Measurements from ENCODE around the gene WDR45B. TPM values are rescaled to one million over a fixed set of nuclear protein-coding genes. Genes with fewer than 3 reads are reported as not detected.

The WDR45B gene
- total and polyA plus RNA-seq, 9 donors = 51.9 to 71.6 (median 62.2) TPM

DNA sequence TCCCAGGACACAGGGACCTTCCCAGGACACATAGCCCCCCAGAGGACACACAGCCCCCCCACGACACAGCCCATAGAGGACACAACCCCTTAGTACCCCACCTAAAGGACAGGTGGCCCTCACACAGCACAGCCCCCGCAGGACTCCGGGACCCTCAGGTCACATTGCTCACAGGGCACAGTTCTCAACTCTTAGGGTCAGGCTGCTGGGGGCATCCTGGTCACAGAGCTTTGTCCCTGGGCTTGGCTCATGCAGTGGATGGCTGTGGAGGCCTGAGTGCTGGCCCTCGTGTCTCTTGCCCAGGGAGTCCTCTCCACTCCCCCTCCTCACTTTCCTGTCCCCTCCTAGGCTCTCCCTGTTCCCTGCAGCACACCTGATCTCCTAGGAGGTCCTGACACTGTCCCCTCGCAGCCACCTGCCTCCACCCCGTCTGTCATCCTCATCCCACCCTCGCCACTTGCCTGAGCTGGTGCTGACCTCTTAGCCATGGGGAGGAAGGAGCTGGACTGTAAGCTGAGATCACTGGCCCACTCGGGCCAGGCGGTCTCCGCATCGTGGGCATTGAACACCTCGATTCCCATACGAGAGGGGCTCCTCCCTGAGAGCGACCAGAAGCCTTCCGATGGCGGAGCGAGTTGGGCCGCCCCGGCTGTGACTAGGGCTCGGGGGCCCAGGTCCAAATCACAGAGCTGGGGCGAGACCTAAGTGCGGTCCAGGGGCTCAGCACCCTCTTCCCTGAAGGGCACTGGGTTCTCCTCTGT lies 1.4 kb upstream of the WDR45B start:
- no peak overlapping the region for H3K27ac ChIP-seq (ENCODE audit: low read length)
- peaks cover 7% of the 10 kb centered on the region for H3K36me3 ChIP-seq (ENCODE audit: control insufficient read depth, insufficient read depth, low read length)
- H3K4me3 ChIP-seq (ENCODE audit: low read length) = no peak overlapping the region
- WGBS (ENCODE audit: insufficient coverage) = 81% methylated on average over 18 of the region's 22 CpGs
- no peaks in the 10 kb centered on the region for H3K27me3 ChIP-seq (ENCODE audit: control insufficient read depth, insufficient read depth, low read length)
- H3K9me3 ChIP-seq (replicated peaks; ENCODE audit: control insufficient read depth, low read depth, low read length) = no peaks in the 10 kb centered on the region
- peak; percentile 40 for DNase-seq
- peaks cover 20% of the 10 kb centered on the region for H3K4me1 ChIP-seq (ENCODE audit: control insufficient read depth, insufficient read depth, low read length)

DNA sequence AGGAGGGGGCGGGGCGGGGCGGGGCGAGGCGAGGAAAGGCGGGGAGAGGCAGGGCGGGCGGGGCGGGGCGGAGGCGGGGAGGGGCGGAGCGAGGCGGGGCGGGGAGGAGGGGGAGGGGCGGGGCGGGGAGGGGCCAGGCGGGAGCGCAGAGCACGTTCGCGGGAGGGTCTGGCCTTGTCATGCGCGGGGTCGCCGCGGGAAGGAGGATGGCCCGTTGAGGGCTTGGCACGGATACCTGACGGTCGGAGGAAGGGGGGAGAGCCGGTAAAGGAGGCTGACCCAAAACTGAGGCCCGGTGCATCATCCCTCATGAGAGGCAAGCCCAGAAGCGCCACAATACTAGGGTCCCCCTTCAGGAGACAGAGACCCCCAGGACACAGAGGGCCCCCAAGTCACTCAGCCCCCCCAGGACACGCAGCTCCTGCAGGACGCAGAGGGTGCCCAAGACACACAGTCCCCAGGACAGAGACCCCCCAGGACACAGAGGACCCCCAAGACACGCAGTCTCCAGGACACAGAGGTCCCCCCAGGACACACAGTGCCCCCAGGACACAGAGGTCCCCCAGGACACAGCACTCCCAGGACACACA lies 593 bp upstream of the WDR45B start:
- Histone ChIP-seq H3K4me1 (ENCODE audit: control insufficient read depth, insufficient read depth, low read length) (peaks cover 20% of the 10 kb centered on the region), H3K36me3 (ENCODE audit: control insufficient read depth, insufficient read depth, low read length) (peaks cover 11% of the 10 kb centered on the region), H3K9me3 (replicated peaks; ENCODE audit: control insufficient read depth, low read depth, low read length) (no peaks in the 10 kb centered on the region), H3K27me3 (ENCODE audit: control insufficient read depth, insufficient read depth, low read length) (no peaks in the 10 kb centered on the region), H3K4me3 (ENCODE audit: low read length) (peak overlapping the region; percentile 37), H3K27ac (ENCODE audit: low read length) (peak overlapping the region; percentile 84)
- peak; percentile 71 for DNase-seq
- 4% methylated on average over 10 of the region's 37 CpGs for WGBS (ENCODE audit: insufficient coverage)

DNA sequence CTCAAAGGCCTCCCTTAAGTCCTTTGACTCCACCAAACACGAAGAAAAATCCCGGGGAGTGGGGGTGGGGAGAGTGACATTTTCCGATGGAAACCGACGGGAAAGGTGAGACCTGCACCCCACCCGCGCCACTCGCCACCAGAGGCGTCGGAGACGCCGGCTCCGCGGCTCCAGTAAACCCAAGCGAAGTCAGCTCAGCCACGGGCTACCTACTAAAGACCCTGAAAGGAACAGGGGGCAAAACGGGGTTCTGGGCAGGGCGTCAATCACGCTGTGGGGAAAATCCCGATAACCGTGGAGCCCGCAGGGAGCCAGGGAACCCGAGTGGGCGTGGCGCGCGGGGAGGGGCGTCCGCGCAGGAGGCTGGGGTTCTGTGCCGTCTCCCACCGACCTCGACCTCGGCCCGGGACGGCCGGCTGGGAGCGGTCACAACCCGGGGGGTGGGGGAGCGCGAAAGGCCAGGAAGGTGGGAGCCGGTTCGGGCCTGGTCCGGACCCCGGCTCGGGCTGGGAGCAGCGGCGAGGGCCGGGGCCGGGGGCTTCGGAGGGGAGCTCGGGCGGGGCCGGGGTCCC lies 565 bp downstream of the WDR45B start:
- Histone ChIP-seq H3K9me3 (replicated peaks; ENCODE audit: control insufficient read depth, low read depth, low read length) (no peaks in the 10 kb centered on the region), H3K4me1 (ENCODE audit: control insufficient read depth, insufficient read depth, low read length) (peaks cover 20% of the 10 kb centered on the region), H3K4me3 (ENCODE audit: low read length) (peak overlapping the region; percentile 90), H3K36me3 (ENCODE audit: control insufficient read depth, insufficient read depth, low read length) (peaks cover 19% of the 10 kb centered on the region), H3K27ac (ENCODE audit: low read length) (peak overlapping the region; percentile 93), H3K27me3 (ENCODE audit: control insufficient read depth, insufficient read depth, low read length) (no peaks in the 10 kb centered on the region)
- peak; percentile 54 for DNase-seq
- WGBS (ENCODE audit: insufficient coverage) = under 1% methylated on average over 52 of the region's 54 CpGs

DNA sequence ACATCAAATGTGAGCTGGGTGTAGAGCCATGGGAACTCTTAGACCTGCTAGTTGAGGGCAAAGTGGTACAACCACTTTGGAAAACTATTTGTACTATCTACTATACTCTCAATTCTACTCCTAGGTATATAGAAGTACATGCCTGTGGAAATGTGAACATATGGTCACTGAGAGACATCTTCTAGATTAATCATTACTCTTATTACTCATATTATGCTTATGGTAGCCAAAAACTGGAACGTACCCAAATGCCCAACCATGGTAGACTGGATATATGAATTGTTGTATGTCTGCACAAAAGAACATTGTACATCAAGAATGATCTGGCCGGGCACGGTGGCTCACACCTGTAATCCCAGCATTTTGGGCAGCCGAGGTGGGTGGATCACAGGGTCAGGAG lies 2.7 kb downstream of the WDR45B start:
- Histone ChIP-seq H3K27me3 (ENCODE audit: control insufficient read depth, insufficient read depth, low read length) (no peaks in the 10 kb centered on the region), H3K36me3 (ENCODE audit: control insufficient read depth, insufficient read depth, low read length) (peaks cover 31% of the 10 kb centered on the region), H3K27ac (ENCODE audit: low read length) (no peak overlapping the region), H3K4me3 (ENCODE audit: low read length) (no peak overlapping the region), H3K4me1 (ENCODE audit: control insufficient read depth, insufficient read depth, low read length) (peaks cover 20% of the 10 kb centered on the region), H3K9me3 (replicated peaks; ENCODE audit: control insufficient read depth, low read depth, low read length) (no peaks in the 10 kb centered on the region)
- DNase-seq = no peak
- WGBS (ENCODE audit: insufficient coverage) = 91% methylated on average over 3 of the region's 4 CpGs

DNA sequence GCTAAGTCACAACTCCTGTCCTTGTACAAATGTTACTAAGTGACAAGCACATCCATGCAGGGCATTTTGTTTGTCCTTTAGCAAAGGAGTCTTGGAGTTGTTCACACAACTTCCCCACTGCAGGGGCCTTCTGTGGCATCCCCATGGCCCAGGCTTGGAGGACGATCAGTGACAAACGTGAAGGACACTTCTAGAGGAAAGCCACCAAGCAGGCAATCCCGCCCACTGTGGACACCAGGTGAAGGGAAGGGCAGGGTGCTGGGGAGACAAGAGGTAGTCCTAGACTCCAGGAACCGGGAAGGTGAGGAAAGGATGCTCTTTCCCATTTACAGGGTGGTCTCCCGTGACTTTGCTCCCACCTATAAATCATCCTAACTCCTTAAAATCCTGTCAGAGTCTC lies 4.1 kb downstream of the WDR45B start:
- Histone ChIP-seq H3K4me3 (ENCODE audit: low read length) (no peak overlapping the region), H3K36me3 (ENCODE audit: control insufficient read depth, insufficient read depth, low read length) (peaks cover 45% of the 10 kb centered on the region), H3K27me3 (ENCODE audit: control insufficient read depth, insufficient read depth, low read length) (no peaks in the 10 kb centered on the region), H3K27ac (ENCODE audit: low read length) (no peak overlapping the region), H3K9me3 (replicated peaks; ENCODE audit: control insufficient read depth, low read depth, low read length) (no peaks in the 10 kb centered on the region), H3K4me1 (ENCODE audit: control insufficient read depth, insufficient read depth, low read length) (peaks cover 16% of the 10 kb centered on the region)
- DNase-seq = no peak
- 80% methylated on average over 2 of the region's 5 CpGs for WGBS (ENCODE audit: insufficient coverage)

DNA sequence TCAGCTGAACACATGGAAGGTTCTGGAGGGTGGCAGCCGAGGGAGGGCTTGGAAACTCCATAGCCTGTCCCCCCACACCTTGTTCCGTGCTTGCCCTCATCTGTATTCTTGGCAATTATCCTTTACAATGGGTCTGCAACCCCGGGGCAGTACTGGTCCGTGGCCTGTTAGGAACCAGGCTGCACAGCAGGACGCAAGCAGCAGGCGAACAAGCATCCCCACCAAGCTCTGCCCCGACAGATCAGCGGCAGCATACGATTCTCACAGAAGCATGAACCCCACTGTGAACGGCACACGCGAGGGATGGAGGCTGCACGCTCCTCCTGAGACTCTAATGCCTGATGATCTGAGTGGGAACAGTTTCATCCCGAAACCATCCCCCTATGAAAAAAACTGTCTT lies 6.2 kb downstream of the WDR45B start:
- Histone ChIP-seq H3K9me3 (replicated peaks; ENCODE audit: control insufficient read depth, low read depth, low read length) (no peaks in the 10 kb centered on the region), H3K36me3 (ENCODE audit: control insufficient read depth, insufficient read depth, low read length) (peaks cover 55% of the 10 kb centered on the region), H3K4me1 (ENCODE audit: control insufficient read depth, insufficient read depth, low read length) (peaks cover 5% of the 10 kb centered on the region), H3K27ac (ENCODE audit: low read length) (no peak overlapping the region), H3K27me3 (ENCODE audit: control insufficient read depth, insufficient read depth, low read length) (no peaks in the 10 kb centered on the region), H3K4me3 (ENCODE audit: low read length) (no peak overlapping the region)
- 89% methylated on average over 10 of the region's 14 CpGs for WGBS (ENCODE audit: insufficient coverage)
- DNase-seq = no peak

GRCh38 chr17:82640036-82640435 lies 8.2 kb downstream of the WDR45B start:
- 94% methylated on average over 5 of the region's 5 CpGs for WGBS (ENCODE audit: insufficient coverage)
- Histone ChIP-seq H3K4me3 (ENCODE audit: low read length) (no peak overlapping the region), H3K27ac (ENCODE audit: low read length) (no peak overlapping the region), H3K4me1 (ENCODE audit: control insufficient read depth, insufficient read depth, low read length) (no peaks in the 10 kb centered on the region), H3K36me3 (ENCODE audit: control insufficient read depth, insufficient read depth, low read length) (peaks cover 56% of the 10 kb centered on the region), H3K27me3 (ENCODE audit: control insufficient read depth, insufficient read depth, low read length) (no peaks in the 10 kb centered on the region), H3K9me3 (replicated peaks; ENCODE audit: control insufficient read depth, low read depth, low read length) (no peaks in the 10 kb centered on the region)
- no peak for DNase-seq

- Histone ChIP-seq H3K4me1 (ENCODE audit: control insufficient read depth, insufficient read depth, low read length) (no peaks in the 10 kb centered on the region), H3K4me3 (ENCODE audit: low read length) (no peak overlapping the region), H3K27me3 (ENCODE audit: control insufficient read depth, insufficient read depth, low read length) (no peaks in the 10 kb centered on the region), H3K9me3 (replicated peaks; ENCODE audit: control insufficient read depth, low read depth, low read length) (no peaks in the 10 kb centered on the region), H3K36me3 (ENCODE audit: control insufficient read depth, insufficient read depth, low read length) (peaks cover 56% of the 10 kb centered on the region), H3K27ac (ENCODE audit: low read length) (no peak overlapping the region)
- DNase-seq = no peak
- WGBS (ENCODE audit: insufficient coverage) = 81% methylated on average over 11 of the region's 14 CpGs
Observed at GRCh38 chr17:82639628-82640027, 8.6 kb downstream of the WDR45B start.

DNA sequence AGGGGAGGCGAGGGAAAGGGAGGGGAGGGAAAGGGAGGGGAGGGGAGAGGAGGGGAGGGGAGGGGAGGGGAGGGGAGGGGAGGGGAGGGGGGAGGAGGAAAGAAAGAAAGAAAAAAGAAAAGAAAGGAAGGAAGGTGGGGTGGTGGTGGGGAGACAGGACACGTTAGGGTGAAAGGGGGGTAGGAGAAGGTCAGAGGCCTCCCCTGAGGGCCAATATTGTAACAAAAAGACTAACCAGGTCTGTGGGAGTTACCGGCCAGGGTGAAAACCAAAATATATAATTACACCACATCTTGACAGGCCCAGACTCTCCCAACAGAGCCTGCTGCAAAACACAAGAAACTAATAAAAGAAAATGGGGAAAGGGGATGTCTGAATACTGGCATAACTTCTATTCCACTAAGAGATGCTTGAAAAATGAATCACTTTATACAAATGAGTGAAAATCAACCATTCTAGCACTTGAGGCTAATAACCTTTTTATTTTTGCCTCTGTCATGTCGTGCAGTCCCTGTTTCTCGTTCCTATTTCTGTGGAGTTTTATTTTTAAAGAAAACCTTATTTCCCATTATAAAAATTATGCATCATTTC lies 10.0 kb downstream of the WDR45B start:
- Histone ChIP-seq H3K27ac (ENCODE audit: low read length) (no peak overlapping the region), H3K9me3 (replicated peaks; ENCODE audit: control insufficient read depth, low read depth, low read length) (no peaks in the 10 kb centered on the region), H3K4me3 (ENCODE audit: low read length) (no peak overlapping the region), H3K4me1 (ENCODE audit: control insufficient read depth, insufficient read depth, low read length) (no peaks in the 10 kb centered on the region), H3K27me3 (ENCODE audit: control insufficient read depth, insufficient read depth, low read length) (no peaks in the 10 kb centered on the region), H3K36me3 (ENCODE audit: control insufficient read depth, insufficient read depth, low read length) (peaks cover 54% of the 10 kb centered on the region)
- DNase-seq = no peak
- no CpG with 5 or more reads among the region's 5 CpGs for WGBS (ENCODE audit: insufficient coverage)
